ENCODE data around the gene NFAT5. TPM values are rescaled to one million over a fixed set of nuclear protein-coding genes. Genes with fewer than 3 reads are reported as not detected.

The NFAT5 gene
- total RNA-seq, 1 donor from 2014 or later, result 48.9 TPM

- Histone ChIP-seq H3K36me3 (peaks cover 3 to 14% of the 10 kb centered on the region in 2 donors), H3K4me1 (peaks cover 0 to 15% of the 10 kb centered on the region in 2 donors), H3K9me3 (no peaks in the 10 kb centered on the region), H3K4me3 (no peak overlapping the region), H3K27ac (no peak overlapping the region), H3K27me3 (no peaks in the 10 kb centered on the region)
- TF ChIP-seq CTCF (IDR thresholded peaks at IDR 0.05), result no peak
- DNase-seq (ENCODE audit: low spot score in 2 of 2), result no peak
- intact Hi-C loops (cut with DNase I), result no loop called here
Measured at GRCh38 chr16:69706975-69707340, 141.2 kb downstream of the NFAT5 start.

DNA sequence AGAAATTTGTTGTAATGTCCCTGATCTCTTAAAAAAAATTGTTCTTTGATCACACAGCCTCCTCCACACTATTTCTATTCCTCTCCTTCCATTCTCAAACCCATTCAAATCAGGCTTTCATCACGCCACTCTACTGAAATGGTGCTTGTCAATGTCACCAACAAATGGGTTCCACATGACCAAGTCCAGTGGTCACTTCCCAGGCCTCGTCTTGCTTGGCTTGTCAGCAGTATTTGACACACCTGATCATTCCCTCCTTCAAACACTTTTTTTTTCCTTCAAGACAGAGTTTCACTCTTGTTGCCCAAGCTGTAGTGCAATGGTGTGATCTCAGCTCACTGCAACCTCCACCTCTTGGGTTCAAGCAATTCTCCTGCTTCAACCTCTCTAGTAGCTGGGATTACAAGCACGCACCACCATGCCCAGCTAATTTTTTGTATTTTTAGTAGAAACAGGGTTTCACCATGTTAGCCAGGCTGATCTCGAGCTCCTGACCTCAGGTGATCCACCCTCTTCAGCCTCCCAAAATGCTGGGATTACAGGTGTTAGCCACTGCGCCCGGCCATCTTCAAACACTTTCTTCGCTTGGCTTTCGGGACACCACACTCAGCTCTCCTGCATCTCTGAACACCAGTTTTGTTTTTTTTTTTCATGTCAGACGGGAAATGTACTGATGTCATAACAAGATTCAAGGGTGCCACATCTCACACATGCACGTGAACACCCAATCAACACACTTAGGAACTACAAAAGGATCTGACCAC is 142.3 kb downstream of the NFAT5 start:
- intact Hi-C loops (cut with DNase I), result loop anchor here (2.0 kb wide), 1 partner anchor 17 kb away; no protein-coding TSS in a partner anchor
- Histone ChIP-seq H3K27ac (no peak overlapping the region), H3K4me1 (peaks cover 0 to 15% of the 10 kb centered on the region in 2 donors), H3K9me3 (no peaks in the 10 kb centered on the region), H3K4me3 (no peak overlapping the region), H3K27me3 (no peaks in the 10 kb centered on the region), H3K36me3 (peaks cover 7 to 26% of the 10 kb centered on the region in 2 donors)
- no peak for DNase-seq (ENCODE audit: low spot score in 2 of 2)
- no peak for TF ChIP-seq CTCF (IDR thresholded peaks at IDR 0.05)

- TF ChIP-seq CTCF (IDR thresholded peaks at IDR 0.05), result peak; percentile 48 to 72 (median 66)
- peaks cover 0 to 15% of the 10 kb centered on the region in 2 donors for H3K4me1 ChIP-seq
Measured at GRCh38 chr16:69709456-69710084, 143.8 kb downstream of the NFAT5 start.

GRCh38 chr16:69711115-69711740 is 145.5 kb downstream of the NFAT5 start:
- H3K27me3 ChIP-seq, result no peaks in the 10 kb centered on the region
- no peak for TF ChIP-seq CTCF (IDR thresholded peaks at IDR 0.05)
- peak overlapping the region; percentile 47 to 61 for H3K27ac ChIP-seq
- peaks cover 16 to 50% of the 10 kb centered on the region in 2 donors for H3K36me3 ChIP-seq
- H3K4me3 ChIP-seq, result no peak overlapping the region
- intact Hi-C loops (cut with DNase I), result no loop called here
- H3K9me3 ChIP-seq, result no peaks in the 10 kb centered on the region
- H3K4me1 ChIP-seq, result peaks cover 0 to 15% of the 10 kb centered on the region in 2 donors
- DNase-seq (ENCODE audit: low spot score in 2 of 2), result no peak

More at GRCh38 chr16:69709456-69710084, 143.8 kb downstream of the NFAT5 start:
- Histone ChIP-seq H3K9me3 (no peaks in the 10 kb centered on the region), H3K27me3 (no peaks in the 10 kb centered on the region), H3K4me3 (no peak overlapping the region), H3K27ac (peak overlapping the region; percentile 22 to 61), H3K36me3 (peaks cover 10 to 38% of the 10 kb centered on the region in 2 donors)
- intact Hi-C loops (cut with DNase I), result loop anchor here (1.0 to 2.0 kb wide), 2 partner anchors 15 to 45 kb away; partner anchors contain the start of gene NOB1
- DNase-seq (ENCODE audit: low spot score in 2 of 2), result no peak

DNA sequence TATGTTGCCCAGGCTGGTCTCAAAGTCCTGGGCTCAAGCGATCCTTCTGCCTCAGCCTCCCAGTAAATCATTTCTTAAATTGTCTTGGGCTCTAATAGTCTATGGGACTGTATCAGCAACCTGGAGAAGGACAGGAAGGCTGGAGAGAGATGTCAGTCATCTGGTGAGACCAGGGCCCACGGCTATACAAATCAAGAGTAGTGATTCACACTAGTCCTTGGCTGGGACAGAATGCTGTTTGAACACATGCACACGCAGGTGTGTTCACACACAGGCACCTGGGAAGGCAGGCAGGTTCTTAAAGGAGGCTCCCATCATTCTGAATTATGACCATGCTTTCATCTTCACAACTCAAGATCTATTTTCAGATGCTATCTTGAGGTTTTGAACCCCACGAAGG is 146.5 kb downstream of the NFAT5 start:
- intact Hi-C loops (cut with DNase I), result no loop called here
- Histone ChIP-seq H3K4me3 (no peak overlapping the region), H3K4me1 (peaks cover 0 to 15% of the 10 kb centered on the region in 2 donors), H3K27me3 (no peaks in the 10 kb centered on the region), H3K36me3 (peaks cover 18 to 60% of the 10 kb centered on the region in 2 donors), H3K9me3 (no peaks in the 10 kb centered on the region), H3K27ac (peak overlapping the region in 1 of 2 donors; percentile 61)
- no peak for TF ChIP-seq CTCF (IDR thresholded peaks at IDR 0.05)
- DNase-seq (ENCODE audit: low spot score in 2 of 2), result no peak
